Body of pancreas (tissue), 4 donors: ENCODE measurements around the gene TPCN2. TPM values are rescaled to one million over a fixed set of nuclear protein-coding genes. Genes with fewer than 3 reads are reported as not detected.
A peak's percentile ranks its signal among the peaks of the same experiment; 100 is the strongest.

Experiments used
- ATAC-seq: fragments of 150-250 bp; one replicate; pipeline ENCODE4 v1.9.1; 2016
- DNase-seq, 4 donors: peaks; one replicate each; pipeline ENCODE4 v3.0.0-alpha.2; 2019
- H3K27ac ChIP-seq, 4 donors: fragments of 200-600 bp; sonication (generic); 1 replicate in 3 of 4; 2 replicates in 1 of 4; pipeline versions ENCODE4 v1.5.1 to v1.6.1; 2016 to 2019; ENCODE audit warnings: mild to moderate bottlenecking in 1 of 4, mixed read lengths in 1 of 4, moderate library complexity in 1 of 4
- H3K27me3 ChIP-seq, 2 donors: fragments of 200-600 bp; sonication (generic); one replicate each; pipeline ENCODE4 v1.6.0; 2016; ENCODE audit warnings: mild to moderate bottlenecking in 1 of 2
- H3K36me3 ChIP-seq, 2 donors: fragments of 200-600 bp; sonication (generic); replicated peaks in 1 of 2; 2 replicates each; pipeline ENCODE4 v1.5.1; 2016; ENCODE audit warnings: low read depth in 2 of 2; ENCODE audit not compliant: insufficient read depth in 1 of 2
- H3K4me1 ChIP-seq: fragments of 200-600 bp; sonication (generic); one replicate; pipeline ENCODE4 v1.6.0; 2016
- H3K4me3 ChIP-seq, 2 donors: fragments of 200-600 bp; sonication (generic); 1 replicate in 1 of 2; 2 replicates in 1 of 2; pipeline ENCODE4 v1.5.1; 2016 to 2019
- H3K9me3 ChIP-seq, 3 donors: fragments of 200-600 bp; sonication (generic); 1 replicate in 2 of 3; 2 replicates in 1 of 3; pipeline ENCODE4 v1.5.1; 2016
- CTCF ChIP-seq, 7 experiments: fragments of 450-650 bp in 4 of 7; fragments of 200-600 bp in 3 of 7; sonication (generic) in 3 of 7; IDR thresholded peaks; one replicate each; pipeline ENCODE4 v1.5.1; 2016 to 2019; ENCODE audit warnings: antibody characterized with exemption in 7 of 7
- POLR2A ChIP-seq, 3 donors: fragments of 450-650 bp; IDR thresholded peaks; one replicate each; pipeline ENCODE4 v1.6.1; 2016; ENCODE audit warnings: antibody characterized with exemption in 3 of 3, mild to moderate bottlenecking in 2 of 3
- WGBS, 2 donors: methylation state at CpG; one replicate each; pipeline ENCODE4 v1.1.5; 2017; 5-methylcytosine and 5-hydroxymethylcytosine counted together
- intact Hi-C: fragments of 100-400 bp; cut with DNase I; formaldehyde crosslinking; loops from one replicate; pipeline ENCODE4 v1.15.1; 2023
- total RNA-seq, 2 donors: library from RNA; depleted of rRNA; stranded (reverse); fragments of >200 nt; gene quantifications; one replicate each; pipeline ENCODE4 v1.1.0, GENCODE V29; 2016

TPCN2 gene
- total RNA-seq, 2 donors from 2014 or later, result 10.9 to 18.9 TPM

DNA sequence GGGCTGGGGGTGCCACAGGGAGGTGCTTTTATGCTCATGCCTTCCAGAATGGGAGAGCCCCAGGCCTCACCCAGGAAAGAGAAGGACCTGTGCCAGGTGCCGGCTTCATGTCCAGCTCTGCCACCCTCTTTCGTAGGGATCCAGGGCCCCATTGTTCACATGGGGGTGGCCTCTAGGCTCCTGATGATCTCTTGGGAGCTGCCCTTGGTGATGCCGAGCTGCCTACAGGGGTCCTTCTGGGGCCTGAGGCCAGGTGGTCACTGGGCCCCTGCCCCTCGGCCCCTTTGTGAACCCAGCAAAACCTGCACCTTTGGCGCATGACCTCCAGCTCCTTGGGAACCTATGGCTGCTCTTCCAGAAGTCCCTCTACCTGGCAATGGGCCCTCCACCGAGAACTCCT is 65.6 kb downstream of the TPCN2 start:
- H3K9me3 ChIP-seq, result no peaks in the 10 kb centered on the region
- 71 to 79% methylated on average over 6 of the region's 6 CpGs for WGBS, 2 donors
- no peaks in the 10 kb centered on the region for H3K36me3 ChIP-seq
- DNase-seq, result no peak
- no peaks in the 10 kb centered on the region for H3K27me3 ChIP-seq
- no peak for TF ChIP-seq CTCF (IDR thresholded peaks at IDR 0.05)
- TF ChIP-seq POLR2A (IDR thresholded peaks at IDR 0.05), result no peak
- no peak overlapping the region for H3K4me3 ChIP-seq
- intact Hi-C loops, result no loop called here
- ATAC-seq, result no peak
- peaks cover 46% of the 10 kb centered on the region for H3K4me1 ChIP-seq
- H3K27ac ChIP-seq, result peak overlapping the region in 3 of 4 donors; percentile 58 to 82 (median 80)

GRCh38 chr11:69114811-69115523 is 66.2 kb downstream of the TPCN2 start:
- H3K4me3 ChIP-seq, result no peak overlapping the region
- DNase-seq (no peak), ATAC-seq (peak; percentile 31)
- WGBS, 2 donors, result 32 to 46% methylated on average over 19 to 21 of the region's 21 CpGs
- H3K27ac ChIP-seq, result peak overlapping the region; percentile 58 to 82 (median 78)
- no peaks in the 10 kb centered on the region for H3K27me3 ChIP-seq
- no peaks in the 10 kb centered on the region for H3K9me3 ChIP-seq
- TF ChIP-seq POLR2A (IDR thresholded peaks at IDR 0.05) (no peak), CTCF (IDR thresholded peaks at IDR 0.05) (no peak)
- H3K36me3 ChIP-seq, result no peaks in the 10 kb centered on the region
- intact Hi-C loops, result no loop called here
- peaks cover 46% of the 10 kb centered on the region for H3K4me1 ChIP-seq

DNA sequence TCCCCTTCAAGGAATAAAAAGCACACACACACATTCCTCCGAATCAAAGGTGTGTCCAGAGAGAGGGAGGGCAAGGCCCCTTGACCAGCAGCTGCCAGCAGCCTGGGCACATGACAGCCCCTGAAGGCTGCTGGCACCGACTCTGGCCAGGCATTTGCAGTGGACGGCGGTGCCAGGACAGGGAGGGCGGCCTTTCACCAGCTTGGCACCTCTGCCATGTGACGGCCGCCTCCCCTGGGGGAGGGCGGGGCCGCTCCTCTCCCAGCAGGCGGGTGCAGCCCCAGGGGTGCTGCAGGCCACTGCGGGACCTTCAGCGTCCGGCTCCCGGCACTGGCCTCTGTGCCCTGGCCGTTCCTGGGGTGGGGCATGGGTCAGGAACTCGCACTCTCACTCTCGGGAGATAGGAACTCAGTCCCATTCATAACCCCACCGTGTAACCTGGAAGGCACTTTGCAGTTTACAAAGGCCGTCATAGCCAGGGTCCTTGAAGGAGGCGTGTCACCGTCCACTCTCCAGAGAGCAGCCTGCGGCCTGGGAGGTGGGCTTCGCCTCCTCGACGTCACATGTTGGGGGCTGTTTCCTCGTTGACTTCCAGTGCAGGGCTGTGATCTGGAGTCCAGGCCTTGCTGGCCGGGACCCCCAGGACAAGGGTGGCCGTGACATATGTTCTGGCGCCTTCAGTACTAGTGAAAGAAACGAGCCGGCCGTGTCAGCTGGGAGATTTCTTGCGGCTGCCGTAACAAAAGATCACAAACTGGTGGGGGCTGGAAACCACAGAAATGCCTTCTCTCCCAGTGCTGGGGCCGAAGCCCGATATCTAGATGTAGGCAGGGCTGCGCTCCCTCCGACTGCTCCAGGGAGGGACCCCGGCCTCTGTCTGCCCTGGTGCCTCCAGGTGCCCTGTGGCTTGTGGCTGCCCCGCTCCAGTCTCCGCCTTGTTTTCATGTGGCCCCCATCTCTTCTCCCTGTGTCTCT is 67.1 kb downstream of the TPCN2 start:
- no peaks in the 10 kb centered on the region for H3K27me3 ChIP-seq
- peaks cover 46% of the 10 kb centered on the region for H3K4me1 ChIP-seq
- TF ChIP-seq POLR2A (IDR thresholded peaks at IDR 0.05) (peak; percentile 19 to 24 (median 23)), CTCF (IDR thresholded peaks at IDR 0.05) (no peak)
- intact Hi-C loops, result no loop called here
- ATAC-seq (peak; percentile 85), DNase-seq (peak; percentile 73 to 88 (median 84))
- H3K4me3 ChIP-seq, result no peak overlapping the region
- peak overlapping the region; percentile 58 to 82 (median 78) for H3K27ac ChIP-seq
- no peaks in the 10 kb centered on the region for H3K36me3 ChIP-seq
- WGBS, 2 donors, result 55 to 66% methylated on average over 26 to 41 of the region's 41 CpGs
- H3K9me3 ChIP-seq, result no peaks in the 10 kb centered on the region

- Histone ChIP-seq H3K4me1 (peaks cover 47% of the 10 kb centered on the region), H3K4me3 (no peak overlapping the region), H3K27me3 (no peaks in the 10 kb centered on the region), H3K27ac (peak overlapping the region in 1 of 4 donors; percentile 58), H3K9me3 (no peaks in the 10 kb centered on the region), H3K36me3 (no peaks in the 10 kb centered on the region)
- TF ChIP-seq CTCF (IDR thresholded peaks at IDR 0.05), result no peak
- no peak for TF ChIP-seq POLR2A (IDR thresholded peaks at IDR 0.05)
- ATAC-seq (no peak), DNase-seq (no peak)
- intact Hi-C loops, result no loop called here
- WGBS, 2 donors, result 90 to 94% methylated on average over 4 to 10 of the region's 10 CpGs
Observed at GRCh38 chr11:69116671-69117070, 67.9 kb downstream of the TPCN2 start.
